Dedifferentiated amniotic fluid mesenchymal stem cell (primary cell): ENCODE data around the gene SLC26A3.

Experiments used
- DNase-seq: peaks from one replicate; pipeline ENCODE4 v3.0.0-alpha.2; 2016; ENCODE audit errors: extremely low spot score

Gene SLC26A3

GRCh38 chr7:107816011-107816566, 13.1 kb upstream of the SLC26A3 start:
- no peak for DNase-seq

GRCh38 chr7:107815254-107815882, 12.3 kb upstream of the SLC26A3 start:
- DNase-seq, result no peak

GRCh38 chr7:107813524-107813923, 10.5 kb upstream of the SLC26A3 start:
- DNase-seq, result no peak

- no peak for DNase-seq
Measured at GRCh38 chr7:107811934-107812333, 8.9 kb upstream of the SLC26A3 start.

GRCh38 chr7:107810626-107811025, 7.6 kb upstream of the SLC26A3 start:
- DNase-seq, result no peak

GRCh38 chr7:107809179-107809578, 6.2 kb upstream of the SLC26A3 start:
- DNase-seq, result no peak

- DNase-seq, result no peak
Measured at GRCh38 chr7:107799647-107800264, 3.3 kb downstream of the SLC26A3 start.

- no peak for DNase-seq
Measured at GRCh38 chr7:107792364-107792763, 10.7 kb downstream of the SLC26A3 start.

GRCh38 chr7:107789647-107790046, 13.4 kb downstream of the SLC26A3 start:
- no peak for DNase-seq

GRCh38 chr7:107788662-107789061, 14.4 kb downstream of the SLC26A3 start:
- no peak for DNase-seq

GRCh38 chr7:107788216-107788615, 14.8 kb downstream of the SLC26A3 start:
- DNase-seq, result no peak

GRCh38 chr7:107785926-107786325, 17.1 kb downstream of the SLC26A3 start:
- DNase-seq, result no peak

- DNase-seq, result no peak
Measured at GRCh38 chr7:107785170-107785569, 17.9 kb downstream of the SLC26A3 start.

- DNase-seq, result no peak
Measured at GRCh38 chr7:107783648-107784047, 19.4 kb downstream of the SLC26A3 start.

GRCh38 chr7:107782374-107782773, 20.6 kb downstream of the SLC26A3 start:
- no peak for DNase-seq

GRCh38 chr7:107779647-107780099, 23.4 kb downstream of the SLC26A3 start:
- no peak for DNase-seq

GRCh38 chr7:107778283-107778682, 24.7 kb downstream of the SLC26A3 start:
- DNase-seq, result no peak

GRCh38 chr7:107777702-107778101, 25.3 kb downstream of the SLC26A3 start:
- DNase-seq, result no peak

- no peak for DNase-seq
Measured at GRCh38 chr7:107773027-107773426, 30.0 kb downstream of the SLC26A3 start.

GRCh38 chr7:107768263-107768662, 34.8 kb downstream of the SLC26A3 start:
- no peak for DNase-seq

- DNase-seq, result no peak
Measured at GRCh38 chr7:107767391-107767790, 35.6 kb downstream of the SLC26A3 start.

GRCh38 chr7:107758667-107759066, 44.4 kb downstream of the SLC26A3 start:
- no peak for DNase-seq

- no peak for DNase-seq
Measured at GRCh38 chr7:107754642-107755041, 48.4 kb downstream of the SLC26A3 start.
